GM23338 (cell line): ENCODE data around the gene TPM1.

Experiments
- CREB1 ChIP-seq: fragments of 250-450 bp; sonication (Bioruptor Pico); IDR thresholded peaks from 2 replicates; pipeline ENCODE4 v1.5.0; 2020; ENCODE audit warnings: low read depth, mild to moderate bottlenecking, moderate library complexity
- EZH2 ChIP-seq: fragments of 200-600 bp; sonication (generic); IDR thresholded peaks from one replicate; pipeline ENCODE4 v1.8.0; 2017; ENCODE audit warnings: antibody characterized with exemption, mild to moderate bottlenecking, low read depth; ENCODE audit not compliant: unreplicated experiment
- EZH2phosphoT487 ChIP-seq: fragments of 200-600 bp; sonication (generic); IDR thresholded peaks from one replicate; pipeline ENCODE4 v1.8.1; 2018; ENCODE audit warnings: antibody characterized with exemption; ENCODE audit not compliant: unreplicated experiment
- JUNB ChIP-seq: IDR thresholded peaks from one replicate; pipeline ENCODE4 v1.6.1; 2016; ENCODE audit warnings: antibody characterized with exemption; ENCODE audit not compliant: unreplicated experiment
- POLR2AphosphoS5 ChIP-seq: IDR thresholded peaks from 2 replicates; pipeline ENCODE4 v1.6.1; 2016; ENCODE audit warnings: antibody characterized with exemption, low read depth
- TF ChIP-seq, protein P1 (sequence below), 2 experiments: fragments of 200-600 bp in 1 of 2; sonication (generic) in 1 of 2; conservative IDR thresholded peaks; 2 replicates each; pipeline versions ENCODE4 v1.5.1 to v1.6.1; 2016 to 2017; ENCODE audit warnings: antibody characterized with exemption in 2 of 2, low read depth in 2 of 2, mild to moderate bottlenecking in 2 of 2, moderate library complexity in 1 of 2
- TF ChIP-seq, protein P2 (sequence below): IDR thresholded peaks from one replicate; pipeline ENCODE4 v1.6.1; 2018; ENCODE audit warnings: antibody characterized with exemption; ENCODE audit not compliant: unreplicated experiment

DNA sequence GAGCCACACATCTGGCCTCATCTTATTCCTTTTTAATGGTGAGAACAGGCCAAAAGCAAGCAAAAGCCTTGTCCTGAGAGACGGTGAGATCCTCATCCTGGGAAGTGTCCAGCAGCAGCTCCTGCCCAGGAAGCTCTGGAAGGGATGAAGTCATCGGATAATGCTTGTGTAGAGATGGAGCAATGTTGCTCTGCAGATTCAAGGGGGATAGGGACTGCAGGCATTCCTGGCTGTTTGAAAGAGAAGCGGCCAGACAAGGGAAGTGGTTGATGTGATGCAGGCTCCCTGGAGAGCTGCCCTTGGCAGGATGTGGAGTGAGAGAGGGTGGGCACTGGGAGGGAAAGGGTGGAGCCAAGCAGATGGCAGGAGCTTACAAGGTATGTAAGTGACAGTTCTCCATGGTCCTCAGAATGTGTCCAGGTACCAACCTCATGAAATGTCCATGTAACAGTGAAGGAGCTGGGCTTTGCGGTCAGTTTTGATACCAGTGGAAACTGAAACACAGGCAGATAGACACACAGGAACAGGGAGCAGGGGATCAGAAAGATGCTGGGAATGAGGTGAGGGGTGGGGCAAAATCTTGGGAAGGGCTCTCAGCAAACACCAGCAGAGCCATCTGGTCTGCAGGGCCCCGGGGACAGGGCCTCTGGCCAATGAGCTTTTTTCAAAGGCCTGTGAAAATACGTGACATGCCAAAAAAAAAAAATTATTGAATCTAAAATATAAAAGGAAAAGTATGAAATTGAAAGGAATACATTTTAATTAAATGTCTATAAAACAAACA lies 46.9 kb downstream of the TPM1 start:
- TF ChIP-seq, protein P1, sequence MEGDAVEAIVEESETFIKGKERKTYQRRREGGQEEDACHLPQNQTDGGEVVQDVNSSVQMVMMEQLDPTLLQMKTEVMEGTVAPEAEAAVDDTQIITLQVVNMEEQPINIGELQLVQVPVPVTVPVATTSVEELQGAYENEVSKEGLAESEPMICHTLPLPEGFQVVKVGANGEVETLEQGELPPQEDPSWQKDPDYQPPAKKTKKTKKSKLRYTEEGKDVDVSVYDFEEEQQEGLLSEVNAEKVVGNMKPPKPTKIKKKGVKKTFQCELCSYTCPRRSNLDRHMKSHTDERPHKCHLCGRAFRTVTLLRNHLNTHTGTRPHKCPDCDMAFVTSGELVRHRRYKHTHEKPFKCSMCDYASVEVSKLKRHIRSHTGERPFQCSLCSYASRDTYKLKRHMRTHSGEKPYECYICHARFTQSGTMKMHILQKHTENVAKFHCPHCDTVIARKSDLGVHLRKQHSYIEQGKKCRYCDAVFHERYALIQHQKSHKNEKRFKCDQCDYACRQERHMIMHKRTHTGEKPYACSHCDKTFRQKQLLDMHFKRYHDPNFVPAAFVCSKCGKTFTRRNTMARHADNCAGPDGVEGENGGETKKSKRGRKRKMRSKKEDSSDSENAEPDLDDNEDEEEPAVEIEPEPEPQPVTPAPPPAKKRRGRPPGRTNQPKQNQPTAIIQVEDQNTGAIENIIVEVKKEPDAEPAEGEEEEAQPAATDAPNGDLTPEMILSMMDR (conservative IDR thresholded peaks at IDR 0.05; ENCODE audit: low read depth in 2 of 2) = no peak
- TF ChIP-seq EZH2 = no peak
- no peak for TF ChIP-seq EZH2phosphoT487
- TF ChIP-seq POLR2AphosphoS5 = no peak
- TF ChIP-seq JUNB = no peak
- TF ChIP-seq, protein P2, sequence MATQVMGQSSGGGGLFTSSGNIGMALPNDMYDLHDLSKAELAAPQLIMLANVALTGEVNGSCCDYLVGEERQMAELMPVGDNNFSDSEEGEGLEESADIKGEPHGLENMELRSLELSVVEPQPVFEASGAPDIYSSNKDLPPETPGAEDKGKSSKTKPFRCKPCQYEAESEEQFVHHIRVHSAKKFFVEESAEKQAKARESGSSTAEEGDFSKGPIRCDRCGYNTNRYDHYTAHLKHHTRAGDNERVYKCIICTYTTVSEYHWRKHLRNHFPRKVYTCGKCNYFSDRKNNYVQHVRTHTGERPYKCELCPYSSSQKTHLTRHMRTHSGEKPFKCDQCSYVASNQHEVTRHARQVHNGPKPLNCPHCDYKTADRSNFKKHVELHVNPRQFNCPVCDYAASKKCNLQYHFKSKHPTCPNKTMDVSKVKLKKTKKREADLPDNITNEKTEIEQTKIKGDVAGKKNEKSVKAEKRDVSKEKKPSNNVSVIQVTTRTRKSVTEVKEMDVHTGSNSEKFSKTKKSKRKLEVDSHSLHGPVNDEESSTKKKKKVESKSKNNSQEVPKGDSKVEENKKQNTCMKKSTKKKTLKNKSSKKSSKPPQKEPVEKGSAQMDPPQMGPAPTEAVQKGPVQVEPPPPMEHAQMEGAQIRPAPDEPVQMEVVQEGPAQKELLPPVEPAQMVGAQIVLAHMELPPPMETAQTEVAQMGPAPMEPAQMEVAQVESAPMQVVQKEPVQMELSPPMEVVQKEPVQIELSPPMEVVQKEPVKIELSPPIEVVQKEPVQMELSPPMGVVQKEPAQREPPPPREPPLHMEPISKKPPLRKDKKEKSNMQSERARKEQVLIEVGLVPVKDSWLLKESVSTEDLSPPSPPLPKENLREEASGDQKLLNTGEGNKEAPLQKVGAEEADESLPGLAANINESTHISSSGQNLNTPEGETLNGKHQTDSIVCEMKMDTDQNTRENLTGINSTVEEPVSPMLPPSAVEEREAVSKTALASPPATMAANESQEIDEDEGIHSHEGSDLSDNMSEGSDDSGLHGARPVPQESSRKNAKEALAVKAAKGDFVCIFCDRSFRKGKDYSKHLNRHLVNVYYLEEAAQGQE = no peak
- TF ChIP-seq CREB1 (CRISPR knock-in tag) = no peak
